Nucleus accumbens (tissue), 56 donors: ENCODE data around the gene B3GAT1.

Experiments
- DNase-seq, 56 donors: peaks; one replicate each; lab custom pipeline; 2025; lab: John Stamatoyannopoulos, UW

The B3GAT1 gene

GRCh38 chr11:134413826-134414731 is 2.0 kb upstream of the B3GAT1 start:
- DNase-seq, result peak in 5 of 56 donors; percentile 36 to 65 (median 58)

- peak in 13 of 56 donors; percentile 41 to 66 (median 54) for DNase-seq
Observed at GRCh38 chr11:134413043-134413825, 1.2 kb upstream of the B3GAT1 start.

GRCh38 chr11:134410766-134411165 is 1.3 kb downstream of the B3GAT1 start:
- DNase-seq, result peak in 6 of 56 donors; percentile 16 to 45 (median 36)

GRCh38 chr11:134409552-134410429 is 2.3 kb downstream of the B3GAT1 start:
- peak in 25 of 56 donors; percentile 16 to 64 (median 38) for DNase-seq

GRCh38 chr11:134407923-134408322 is 4.1 kb downstream of the B3GAT1 start:
- DNase-seq, result no peak

GRCh38 chr11:134407321-134407828 is 4.7 kb downstream of the B3GAT1 start:
- peak in 19 of 56 donors; percentile 11 to 72 (median 28) for DNase-seq

- no peak for DNase-seq
Observed at GRCh38 chr11:134406264-134407185, 5.5 kb downstream of the B3GAT1 start.

- DNase-seq, result no peak
Observed at GRCh38 chr11:134405841-134406240, 6.2 kb downstream of the B3GAT1 start.

- no peak for DNase-seq
Observed at GRCh38 chr11:134405436-134405835, 6.6 kb downstream of the B3GAT1 start.

GRCh38 chr11:134404575-134405341 is 7.3 kb downstream of the B3GAT1 start:
- peak in 4 of 56 donors; percentile 19 to 46 (median 28) for DNase-seq

GRCh38 chr11:134402910-134403309 is 9.1 kb downstream of the B3GAT1 start:
- DNase-seq, result no peak

GRCh38 chr11:134401825-134402809 is 9.9 kb downstream of the B3GAT1 start:
- no peak for DNase-seq

- no peak for DNase-seq
Observed at GRCh38 chr11:134399996-134400395, 12.0 kb downstream of the B3GAT1 start.

- DNase-seq, result no peak
Observed at GRCh38 chr11:134399293-134399654, 12.8 kb downstream of the B3GAT1 start.

- peak in 31 of 56 donors; percentile 12 to 70 (median 35) for DNase-seq
Observed at GRCh38 chr11:134398644-134399292, 13.3 kb downstream of the B3GAT1 start.

GRCh38 chr11:134398079-134398444 is 14.0 kb downstream of the B3GAT1 start:
- peak in 49 of 56 donors; percentile 20 to 88 (median 61) for DNase-seq
